Left colon (tissue), 2 donors: Measurements from ENCODE around the gene TRAF7. TPM values are rescaled to one million over a fixed set of nuclear protein-coding genes. Genes with fewer than 3 reads are reported as not detected.
A peak's percentile ranks its signal among the peaks of the same experiment; 100 is the strongest.

Experiments used
- ATAC-seq: fragments of 200-7000 bp; cut with Tn5 transposase; one replicate; pipeline ENCODE4 v1.9.1; 2020; ENCODE audit warnings: mild to moderate bottlenecking, moderate library complexity
- DNase-seq, 2 donors: peaks; one replicate each; pipeline ENCODE4 v3.0.0-alpha.2; 2020
- intact Hi-C, 2 donors: fragments of 100-400 bp; cut with DNase I in 1 of 2; cut with micrococcal nuclease in 1 of 2; formaldehyde crosslinking; loops; one replicate each; pipeline versions ENCODE4 v1.11.2 to v1.14.0; 2022; cut with DNase I, micrococcal nuclease
- total RNA-seq, 2 donors: library from RNA; stranded (reverse); fragmentation: NEBNext Ultra II Directional; extraction: Animal tissue kit (Norgen Biotek cat#: 25700); gene quantifications; one replicate each; pipeline ENCODE4 v1.2.1, GENCODE V29; 2021
- donor health status: DM: no; HTN: no; CAD: no.
- donor health status: DM: yes; HTN: yes; CAD: no.

TRAF7 gene
- total RNA-seq, 2 donors from 2014 or later, result 94.5 to 99.8 TPM

DNA sequence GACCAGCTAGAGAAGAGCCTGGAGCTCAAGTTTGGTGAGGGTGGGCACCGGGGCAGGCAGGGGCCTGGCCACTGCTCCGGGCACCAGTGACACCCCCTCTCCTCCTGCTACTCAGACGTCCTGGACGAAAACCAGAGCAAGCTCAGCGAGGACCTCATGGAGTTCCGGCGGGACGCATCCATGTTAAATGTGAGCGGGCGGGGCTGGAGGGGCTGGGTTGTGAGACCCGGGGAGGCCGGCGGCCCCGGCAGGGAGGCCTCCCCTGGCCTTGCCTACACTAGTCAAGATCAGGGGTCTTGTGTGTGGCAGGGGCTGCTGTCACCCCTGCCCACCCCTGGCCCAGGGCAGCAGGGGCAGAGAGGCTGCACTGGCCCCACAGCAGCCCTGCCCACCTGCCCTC lies 17.8 kb downstream of the TRAF7 start:
- DNase-seq (no peak), ATAC-seq (no peak)
- intact Hi-C loops, result no loop called here

DNA sequence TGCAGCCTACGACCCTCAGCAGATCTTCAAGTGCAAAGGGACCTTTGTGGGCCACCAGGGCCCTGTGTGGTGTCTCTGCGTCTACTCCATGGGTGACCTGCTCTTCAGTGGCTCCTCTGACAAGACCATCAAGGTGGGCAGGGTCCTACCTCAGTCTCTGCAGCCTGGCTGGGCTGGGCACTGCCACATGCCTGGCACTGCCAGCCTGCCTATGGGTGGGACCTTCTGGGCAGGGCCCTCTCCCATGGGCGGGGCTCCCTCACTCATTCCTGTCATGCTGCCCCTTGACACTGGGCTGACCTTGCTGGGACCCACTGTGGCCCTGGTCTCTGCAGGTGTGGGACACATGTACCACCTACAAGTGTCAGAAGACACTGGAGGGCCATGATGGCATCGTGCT lies 18.3 kb downstream of the TRAF7 start:
- no peak for DNase-seq
- intact Hi-C loops, result no loop called here
- no peak for ATAC-seq

- no peak for DNase-seq
- ATAC-seq, result no peak
- intact Hi-C loops, result no loop called here
Measured at GRCh38 chr16:2174396-2175131, 19.0 kb downstream of the TRAF7 start.

GRCh38 chr16:2175454-2175853 lies 19.9 kb downstream of the TRAF7 start:
- intact Hi-C loops, result no loop called here
- DNase-seq (no peak), ATAC-seq (no peak)

GRCh38 chr16:2176047-2176446 lies 20.5 kb downstream of the TRAF7 start:
- intact Hi-C loops, result no loop called here
- DNase-seq, result no peak
- no peak for ATAC-seq

DNA sequence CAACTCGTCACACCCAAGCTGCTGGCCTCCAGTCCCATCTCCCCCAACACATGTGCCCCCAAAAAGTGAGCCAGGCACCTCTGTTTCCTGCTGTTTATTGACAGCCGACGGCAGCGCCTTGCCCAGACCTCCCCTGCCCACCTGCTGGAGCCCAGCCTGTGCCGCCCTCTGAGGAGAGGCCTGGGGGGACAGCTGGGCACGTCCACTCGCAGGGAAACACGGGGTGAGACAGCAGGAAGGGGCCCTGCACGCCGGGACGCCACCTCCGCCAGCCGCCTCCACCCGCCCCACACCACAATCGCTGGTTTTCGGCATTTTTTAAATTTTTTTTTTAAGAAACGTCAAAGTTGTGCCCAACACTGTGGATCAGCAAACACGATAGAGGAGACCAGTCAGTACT lies 21.5 kb downstream of the TRAF7 start:
- no peak for DNase-seq
- no peak for ATAC-seq
- intact Hi-C loops, result no loop called here

GRCh38 chr16:2177561-2177960 lies 22.0 kb downstream of the TRAF7 start:
- no peak for ATAC-seq
- intact Hi-C loops, result no loop called here

DNA sequence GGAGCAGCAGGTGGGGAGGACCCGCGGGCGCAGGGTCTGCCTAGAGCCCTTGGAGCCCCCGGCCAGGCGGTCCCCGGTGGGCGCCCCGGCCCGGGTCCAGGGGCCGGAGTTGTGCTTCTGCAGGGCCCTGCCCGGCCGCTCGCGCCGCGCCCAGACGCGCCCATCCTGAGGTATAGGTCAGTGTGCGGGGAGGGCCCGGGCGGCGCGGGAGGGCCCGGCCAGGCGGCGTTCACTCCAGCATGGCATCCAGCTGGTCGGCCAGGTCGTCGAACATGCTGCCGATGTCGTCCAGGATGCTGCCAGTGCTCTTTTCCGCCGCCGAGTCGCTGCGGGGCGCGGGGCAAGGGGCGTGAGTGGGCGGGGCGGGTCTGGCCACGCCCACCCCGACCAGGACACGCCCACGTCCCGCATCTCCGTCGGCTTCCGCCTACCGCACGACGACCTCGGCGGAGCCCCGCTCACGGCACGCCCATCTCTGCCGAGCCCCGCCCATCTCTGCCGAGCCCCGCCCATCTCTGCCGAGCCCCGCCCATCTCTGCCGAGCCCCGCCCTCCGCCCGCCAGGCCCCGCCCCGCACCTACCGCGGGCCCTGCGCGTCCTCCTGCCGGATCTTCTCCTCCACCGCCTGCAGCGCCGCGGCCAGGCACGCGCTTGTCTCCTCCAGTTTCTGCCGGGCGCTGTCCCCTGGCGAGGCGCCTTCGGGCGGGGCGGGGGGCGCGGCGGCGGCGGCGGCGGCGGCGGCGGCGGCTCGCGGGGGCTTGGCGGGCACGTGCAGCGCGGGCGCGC lies 22.9 kb downstream of the TRAF7 start:
- intact Hi-C loops, result no loop called here
- no peak for DNase-seq

More at GRCh38 chr16:2177561-2177960, 22.0 kb downstream of the TRAF7 start:
- no peak for DNase-seq

DNA sequence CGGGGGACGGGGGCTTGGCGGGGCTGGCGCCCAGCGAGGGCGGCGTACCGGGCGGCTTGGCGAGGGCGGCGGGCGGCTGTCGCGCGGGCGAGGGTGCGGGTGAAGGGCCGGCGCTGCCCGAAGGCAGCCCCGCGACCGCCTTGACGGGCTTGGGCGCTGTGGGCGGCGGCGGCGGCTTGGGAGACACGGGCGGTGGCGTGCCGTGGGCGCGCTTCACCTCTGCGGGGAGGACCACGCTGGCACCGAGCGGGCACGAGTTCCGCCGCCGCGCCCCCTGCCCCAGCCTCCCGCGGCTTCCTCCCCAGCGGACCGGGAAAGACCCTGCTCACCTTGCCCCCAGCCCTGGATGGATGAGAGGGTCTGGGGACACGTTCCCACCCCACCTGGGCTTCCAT lies 23.5 kb downstream of the TRAF7 start:
- no peak for DNase-seq

More for the DNA sequence above, 22.9 kb downstream of the TRAF7 start:
- peak; percentile 23 for ATAC-seq

GRCh38 chr16:2179576-2179975 lies 24.0 kb downstream of the TRAF7 start:
- no peak for DNase-seq
- intact Hi-C loops, result no loop called here
- ATAC-seq, result no peak

More for the DNA sequence above, 23.5 kb downstream of the TRAF7 start:
- ATAC-seq, result no peak
- intact Hi-C loops, result no loop called here

DNA sequence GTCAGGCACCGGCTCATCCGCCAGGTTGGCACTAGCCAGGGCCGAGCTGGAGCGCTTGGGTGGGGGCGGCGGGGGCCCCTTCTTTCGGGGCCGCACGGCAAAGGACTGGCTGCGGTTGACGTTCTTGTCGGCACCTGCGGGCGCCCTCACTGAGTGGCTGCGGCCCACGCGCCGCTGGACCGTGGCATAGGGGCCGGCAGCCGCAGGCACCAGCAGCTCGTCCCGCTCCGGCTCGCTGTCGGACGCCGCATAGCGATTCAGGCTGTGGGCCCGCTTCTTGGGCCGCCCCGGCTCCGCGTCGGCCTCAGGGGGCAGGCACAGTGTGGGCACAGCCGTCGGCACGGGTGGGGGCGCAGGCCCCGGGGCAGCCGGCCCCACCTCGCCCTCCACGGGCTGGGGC lies 24.9 kb downstream of the TRAF7 start:
- DNase-seq, result no peak
- ATAC-seq, result no peak
- intact Hi-C loops, result no loop called here

DNA sequence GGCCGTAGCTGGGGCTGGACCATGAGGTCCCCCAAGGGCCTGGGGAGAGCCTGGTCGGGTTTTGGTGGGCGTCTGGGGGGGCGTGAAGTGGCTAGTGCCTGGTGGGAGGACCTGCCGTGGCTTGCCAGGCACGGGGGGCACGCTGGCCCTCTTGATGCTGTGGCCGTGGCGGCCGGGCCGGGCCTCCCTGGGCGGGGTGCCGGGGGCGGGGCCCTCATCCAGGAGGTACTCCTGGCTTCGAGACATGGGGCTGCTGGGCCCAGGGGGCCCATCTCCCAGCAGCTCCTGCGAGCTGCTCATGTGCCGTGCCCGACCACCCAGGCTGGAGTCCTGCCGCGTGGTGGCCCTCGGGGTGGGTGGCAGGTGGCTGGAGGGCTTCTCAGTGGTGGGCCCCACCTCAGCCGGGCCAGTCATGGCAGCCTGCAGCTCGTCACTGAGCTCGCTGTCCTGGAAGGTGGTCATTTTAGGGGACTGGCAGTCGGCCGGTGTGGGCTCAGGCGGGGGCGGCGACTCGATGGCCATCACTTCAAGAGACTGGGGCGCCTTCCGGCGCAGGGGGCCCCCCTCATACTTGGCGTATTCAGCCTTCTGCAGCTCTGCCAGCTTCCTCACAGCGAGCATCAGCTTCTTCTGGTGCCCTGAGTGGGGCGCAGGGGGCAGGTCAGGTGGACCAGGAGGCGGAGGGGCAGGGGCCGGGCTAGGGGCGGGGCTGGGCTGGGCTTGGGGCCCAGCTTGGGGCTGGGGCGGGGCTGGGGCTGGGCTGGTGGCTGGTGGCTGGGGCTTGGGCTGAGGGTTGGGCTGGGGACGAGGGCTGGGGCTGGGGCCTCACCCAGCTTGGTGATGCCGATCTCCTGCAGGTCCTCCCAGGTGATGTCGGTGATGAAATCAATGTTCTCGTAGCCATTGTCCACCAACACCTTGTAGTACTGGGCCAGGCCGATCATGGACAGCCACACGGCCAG lies 25.7 kb downstream of the TRAF7 start:
- DNase-seq, result no peak

DNA sequence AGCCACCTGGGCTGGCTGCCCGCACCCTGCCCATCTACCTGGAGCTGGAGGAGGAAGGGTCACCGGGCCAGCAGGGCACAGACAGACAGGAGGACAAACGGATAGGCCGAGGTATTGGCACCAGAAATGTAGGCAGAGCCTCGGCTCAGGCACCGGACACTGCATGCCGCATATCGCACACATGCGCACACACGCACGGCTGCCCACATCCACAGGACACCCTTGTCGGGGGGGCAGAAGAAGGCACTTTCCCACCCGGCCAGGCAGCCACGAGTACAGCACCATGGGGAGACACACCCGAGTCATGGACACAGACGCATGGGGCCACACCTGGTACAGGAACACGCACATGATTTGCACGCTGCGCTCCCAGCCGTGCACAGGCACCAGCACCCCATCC lies 26.4 kb downstream of the TRAF7 start:
- intact Hi-C loops, result no loop called here
- no peak for DNase-seq
- no peak for ATAC-seq

More for the DNA sequence above, 25.7 kb downstream of the TRAF7 start:
- no peak for ATAC-seq
- intact Hi-C loops, result no loop called here

DNA sequence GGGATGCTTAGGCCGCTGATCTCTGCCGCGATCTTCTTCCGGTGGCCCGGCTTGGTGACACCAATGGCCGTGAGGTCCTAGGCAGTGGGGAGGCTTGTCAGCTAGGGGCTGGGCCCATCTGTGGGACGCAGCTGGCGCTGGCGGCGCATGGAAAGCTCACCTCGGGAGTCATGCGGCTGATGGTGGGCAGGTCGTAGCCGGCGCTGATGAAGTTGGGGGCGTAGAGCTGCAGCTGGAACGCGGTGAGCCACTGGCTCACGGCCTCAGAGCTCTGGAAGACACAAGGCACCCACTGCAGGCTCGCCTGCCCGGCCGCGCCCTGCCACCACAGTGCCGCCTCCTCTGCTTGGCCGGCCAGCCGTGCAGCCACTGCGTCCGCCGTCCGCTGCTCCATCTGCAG lies 28.1 kb downstream of the TRAF7 start:
- intact Hi-C loops, result no loop called here
- no peak for DNase-seq
- no peak for ATAC-seq

- no peak for ATAC-seq
- no peak for DNase-seq
- intact Hi-C loops, result no loop called here
Measured at GRCh38 chr16:2184346-2184745, 28.8 kb downstream of the TRAF7 start.

GRCh38 chr16:2184962-2185361 lies 29.4 kb downstream of the TRAF7 start:
- ATAC-seq, result no peak
- intact Hi-C loops, result no loop called here
- DNase-seq, result no peak

DNA sequence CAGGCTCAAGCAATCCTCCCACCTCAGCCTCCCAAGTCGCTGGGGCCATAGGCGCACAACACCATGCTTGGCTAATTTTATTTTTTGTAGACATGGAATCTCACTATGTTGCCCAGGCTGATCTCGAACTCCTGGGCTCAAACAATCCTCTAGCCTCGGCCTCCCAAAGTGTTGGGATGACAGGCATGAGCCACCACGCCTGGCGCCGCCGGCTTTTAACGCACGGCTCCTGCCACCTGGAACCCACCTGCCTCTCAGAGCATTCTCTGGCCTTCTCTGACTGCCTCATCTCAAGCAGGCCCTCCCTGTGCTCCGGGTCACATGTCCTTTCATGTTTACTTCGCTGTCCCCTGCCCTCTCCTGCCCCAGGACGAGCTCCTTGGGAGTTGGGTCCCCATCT lies 30.5 kb downstream of the TRAF7 start:
- no peak for DNase-seq
- no peak for ATAC-seq
- intact Hi-C loops, result no loop called here

GRCh38 chr16:2186505-2186904 lies 30.9 kb downstream of the TRAF7 start:
- ATAC-seq, result no peak

DNA sequence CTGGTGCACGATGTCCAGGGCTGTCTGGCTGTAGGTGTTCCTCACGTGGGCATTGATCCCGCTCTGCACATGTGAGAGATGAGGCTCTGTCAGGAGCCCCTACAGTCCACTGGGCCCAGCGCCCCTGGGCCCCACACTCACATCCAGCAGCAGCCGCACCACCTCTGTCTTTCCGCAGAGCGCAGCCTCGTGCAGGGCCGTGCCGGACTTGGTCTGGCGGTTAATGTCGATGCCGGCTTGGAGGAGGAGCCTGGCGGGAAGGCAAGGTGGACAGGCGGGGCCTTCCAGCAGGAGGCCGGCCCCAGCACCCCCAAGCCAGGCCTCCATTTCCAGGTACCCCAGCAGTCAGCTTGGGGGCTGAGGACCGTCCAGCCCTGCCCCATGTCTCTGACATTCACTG lies 31.6 kb downstream of the TRAF7 start:
- intact Hi-C loops, result no loop called here
- ATAC-seq, result peak; percentile 48
- DNase-seq, result no peak

More at GRCh38 chr16:2186505-2186904, 30.9 kb downstream of the TRAF7 start:
- no peak for DNase-seq
- intact Hi-C loops, result no loop called here
